HG02678 (cell line): ENCODE results near the gene MUC3A.
A peak's percentile ranks its signal among the peaks of the same experiment; 100 is the strongest.
"Not testable (repeated sequence)": the region's sequence is repeated elsewhere in the genome, so short reads cannot be mapped to it uniquely, and the experiment has no call there.

ENCODE experiments used
- ATAC-seq: cut with Tn5 transposase; IDR thresholded peaks from one replicate; pipeline ENCODE4 v1.9.1; 2021; ENCODE audit warnings: mild to moderate bottlenecking, moderate library complexity; ENCODE audit not compliant: unreplicated experiment

Gene MUC3A

DNA sequence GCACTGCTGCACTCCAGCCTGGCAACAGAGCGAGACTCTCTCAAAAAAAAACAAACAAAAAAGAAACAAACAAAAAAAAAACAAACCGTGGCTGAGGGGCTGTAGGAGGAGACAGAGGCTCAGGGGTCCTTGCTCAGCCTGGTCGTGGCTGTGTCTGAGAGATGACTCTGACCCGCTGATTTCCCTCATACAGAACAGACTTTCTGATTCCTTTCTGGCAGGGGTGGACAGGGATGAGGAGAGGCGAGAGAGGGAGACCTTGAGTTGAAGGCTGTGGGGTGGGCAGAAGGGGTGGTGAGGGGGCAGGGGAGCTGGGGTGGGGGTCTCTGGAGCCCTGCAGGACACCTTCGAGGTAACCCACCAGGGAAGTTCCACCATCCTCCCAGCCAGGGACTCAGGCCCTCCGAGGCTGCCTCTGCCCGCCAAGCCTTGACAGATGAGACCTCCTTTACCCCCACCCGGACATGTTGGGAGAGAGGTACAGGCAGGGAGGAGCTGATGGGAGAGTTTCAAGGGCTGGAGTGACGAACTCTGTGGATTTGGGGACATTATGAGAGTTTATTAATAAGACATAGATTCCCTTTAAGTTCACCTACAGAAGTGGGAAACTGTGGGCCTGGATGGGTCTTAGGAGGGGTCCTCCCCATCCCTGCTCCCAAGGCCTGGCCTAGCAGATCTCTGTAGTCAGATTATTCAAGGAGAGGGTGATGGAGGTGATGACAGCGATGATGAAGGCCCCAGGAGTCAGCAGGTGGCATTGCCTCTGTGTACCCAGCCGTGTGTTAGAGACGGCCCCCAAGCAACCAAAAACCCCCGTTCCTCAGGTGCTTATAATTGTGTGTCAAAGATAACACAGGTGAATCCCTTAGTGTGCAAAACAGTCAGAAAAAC lies 22.0 kb downstream of the MUC3A start:
- ATAC-seq, result no peak

- ATAC-seq, result no peak
Measured at GRCh38 chr7:100972002-100972347, 22.6 kb downstream of the MUC3A start.

DNA sequence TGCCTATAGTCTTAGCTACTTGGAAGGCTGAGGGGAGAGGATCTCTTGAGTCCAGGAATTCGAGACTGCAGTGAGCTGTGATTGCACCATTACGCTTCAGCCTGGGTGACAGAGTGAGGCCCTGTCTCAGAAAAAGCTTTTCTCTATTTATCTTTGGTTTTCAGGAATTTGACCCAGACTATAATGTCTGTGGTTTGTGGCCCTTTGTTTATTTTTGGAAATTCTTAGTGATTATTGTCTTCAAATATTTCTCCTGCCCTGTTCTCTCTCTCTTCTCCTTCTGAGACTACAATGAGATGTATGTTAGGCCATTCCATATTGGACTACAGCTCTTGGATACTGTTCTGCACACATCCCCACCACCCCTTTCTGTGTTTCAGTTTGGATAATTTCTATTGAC lies 24.7 kb downstream of the MUC3A start:
- no peak for ATAC-seq

DNA sequence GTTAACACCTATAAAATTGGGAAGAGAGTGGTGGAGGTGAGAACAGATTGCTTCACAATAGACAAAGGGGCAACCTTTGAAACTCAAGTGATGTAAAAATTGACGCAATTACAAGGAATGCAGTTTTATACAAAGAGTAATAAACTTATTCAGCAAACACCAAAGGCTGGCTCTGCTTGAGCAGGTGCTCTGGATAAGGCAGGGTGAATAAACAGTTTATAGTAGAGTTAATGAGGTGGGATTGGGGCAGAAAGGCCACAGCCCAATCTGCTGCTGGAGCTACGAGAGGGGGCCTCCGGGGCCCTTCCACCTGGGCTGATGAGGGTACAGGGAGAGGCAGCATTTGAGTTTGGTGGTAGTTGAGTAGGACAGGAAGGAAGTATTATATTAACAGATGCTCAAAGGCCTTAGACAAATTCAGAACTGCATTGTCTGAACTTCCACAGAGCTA lies 26.1 kb downstream of the MUC3A start:
- ATAC-seq, result no peak

GRCh38 chr7:100978300-100978699 lies 29.0 kb downstream of the MUC3A start:
- ATAC-seq, result no peak

- no peak for ATAC-seq
Measured at GRCh38 chr7:100983451-100984187, 34.3 kb downstream of the MUC3A start.

DNA sequence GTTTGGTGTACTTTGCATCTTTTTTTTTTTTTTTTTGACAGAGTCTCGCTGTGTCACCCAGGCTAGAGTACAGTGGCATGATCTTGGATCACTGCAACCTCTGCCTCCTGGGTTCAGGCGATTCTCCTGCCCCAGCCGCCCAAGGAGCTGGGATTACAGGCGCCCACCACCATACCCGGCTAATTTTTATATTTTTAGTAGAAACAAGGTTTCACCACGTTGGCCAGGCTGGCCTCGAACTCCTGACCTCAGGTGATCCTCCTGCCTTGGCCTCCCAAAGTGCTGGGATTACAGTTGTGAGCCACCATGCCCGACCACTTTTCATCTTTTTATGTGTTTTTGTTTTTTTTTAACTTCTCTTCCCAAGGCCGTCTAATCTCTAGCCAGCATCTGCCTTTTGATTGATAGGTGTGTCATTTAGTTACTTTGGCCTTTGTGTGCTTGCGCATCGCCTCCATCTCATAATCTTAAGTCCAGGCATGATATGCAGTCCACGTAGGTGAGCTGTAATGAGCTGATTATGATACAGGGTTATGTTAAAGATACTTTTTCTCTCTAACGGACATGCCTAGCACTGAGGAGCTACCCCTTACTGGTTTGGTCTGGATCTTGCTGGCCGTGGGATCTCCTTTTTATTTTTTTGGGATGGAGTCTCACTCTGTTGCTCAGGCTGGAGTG lies 35.0 kb downstream of the MUC3A start:
- not testable (repeated sequence) for ATAC-seq

DNA sequence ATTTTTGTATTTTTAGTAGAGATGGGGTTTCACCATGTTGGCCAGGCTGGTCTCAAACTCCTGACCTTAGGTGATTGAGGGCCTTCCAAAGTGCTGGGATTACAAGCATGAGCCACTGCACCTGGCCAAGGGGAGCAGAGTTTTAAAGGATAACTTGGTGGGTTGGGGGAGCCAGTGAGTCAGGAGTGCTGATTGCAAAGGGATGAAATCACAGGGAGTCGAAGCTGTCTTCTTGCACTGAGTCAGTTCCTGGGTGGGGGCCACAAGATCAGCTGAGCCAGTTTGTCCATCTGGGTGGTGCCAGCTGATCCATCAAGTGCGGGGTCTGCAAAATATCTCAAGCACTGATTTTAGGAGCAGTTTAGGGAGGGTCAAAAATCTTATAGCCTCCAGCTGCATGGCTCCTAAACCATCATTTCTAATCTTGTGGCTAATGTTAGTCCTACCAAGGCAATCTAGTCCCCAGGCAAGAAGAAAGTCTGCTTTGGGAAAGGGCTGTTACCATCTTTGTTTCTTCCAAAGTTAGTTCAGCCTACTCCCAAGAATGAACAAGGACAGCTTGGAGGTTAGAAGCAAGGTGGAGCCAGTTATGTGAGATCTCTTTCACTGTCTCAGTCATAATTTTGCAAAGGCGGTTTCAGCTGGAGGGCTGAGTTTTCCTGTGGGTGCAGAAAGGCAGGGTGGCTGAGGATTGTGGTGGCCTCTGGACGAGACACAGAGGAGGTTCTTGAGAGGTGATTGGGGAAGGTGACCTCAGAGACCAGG lies 35.9 kb downstream of the MUC3A start:
- not testable (repeated sequence) for ATAC-seq

DNA sequence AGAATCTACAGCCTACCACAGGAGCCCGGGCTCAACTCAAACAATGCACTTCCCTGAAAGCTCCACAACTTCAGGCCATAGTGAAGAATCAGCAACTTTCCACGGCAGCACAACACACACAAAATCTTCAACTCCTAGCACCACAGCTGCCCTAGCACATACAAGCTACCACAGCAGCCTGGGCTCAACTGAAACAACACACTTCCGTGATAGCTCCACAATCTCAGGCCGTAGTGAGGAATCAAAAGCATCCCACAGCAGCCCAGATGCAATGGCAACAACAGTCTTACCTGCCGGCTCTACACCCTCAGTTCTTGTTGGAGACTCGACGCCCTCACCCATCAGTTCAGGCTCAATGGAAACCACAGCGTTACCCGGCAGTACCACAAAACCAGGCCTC lies 42.3 kb downstream of the MUC3A start:
- no peak for ATAC-seq

DNA sequence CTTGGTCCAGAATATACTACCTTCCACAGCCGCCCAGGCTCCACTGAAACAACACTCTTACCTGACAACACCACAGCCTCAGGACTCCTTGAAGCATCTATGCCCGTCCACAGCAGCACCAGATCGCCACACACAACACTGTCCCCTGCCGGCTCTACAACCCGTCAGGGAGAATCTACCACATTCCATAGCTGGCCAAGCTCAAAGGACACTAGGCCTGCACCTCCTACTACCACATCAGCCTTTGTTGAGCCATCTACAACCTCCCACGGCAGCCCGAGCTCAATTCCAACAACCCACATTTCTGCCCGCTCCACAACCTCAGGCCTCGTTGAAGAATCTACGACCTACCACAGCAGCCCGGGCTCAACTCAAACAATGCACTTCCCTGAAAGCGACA lies 42.9 kb downstream of the MUC3A start:
- ATAC-seq, result not testable (repeated sequence)

DNA sequence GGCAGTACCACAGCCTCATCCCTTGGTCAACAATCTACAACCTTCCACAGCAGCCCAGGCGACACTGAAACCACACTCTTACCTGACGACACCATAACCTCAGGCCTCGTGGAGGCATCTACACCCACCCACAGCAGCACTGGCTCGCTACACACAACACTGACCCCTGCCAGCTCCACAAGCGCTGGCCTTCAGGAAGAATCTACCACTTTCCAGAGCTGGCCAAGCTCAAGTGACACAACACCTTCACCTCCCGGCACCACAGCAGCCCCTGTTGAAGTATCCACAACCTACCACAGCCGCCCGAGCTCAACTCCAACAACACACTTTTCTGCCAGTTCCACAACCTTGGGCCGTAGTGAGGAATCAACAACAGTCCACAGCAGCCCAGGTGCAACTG lies 45.3 kb downstream of the MUC3A start:
- ATAC-seq, result not testable (repeated sequence)

DNA sequence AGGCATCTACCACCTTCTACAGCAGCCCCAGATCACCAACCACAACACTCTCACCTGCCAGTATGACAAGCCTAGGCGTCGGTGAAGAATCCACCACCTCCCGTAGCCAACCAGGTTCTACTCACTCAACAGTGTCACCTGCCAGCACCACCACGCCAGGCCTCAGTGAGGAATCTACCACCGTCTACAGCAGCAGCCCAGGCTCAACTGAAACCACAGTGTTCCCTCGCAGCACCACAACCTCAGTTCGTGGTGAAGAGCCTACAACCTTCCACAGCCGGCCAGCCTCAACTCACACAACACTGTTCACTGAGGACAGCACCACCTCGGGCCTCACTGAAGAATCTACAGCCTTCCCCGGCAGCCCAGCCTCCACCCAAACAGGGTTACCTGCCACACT lies 49.2 kb downstream of the MUC3A start:
- ATAC-seq, result not testable (repeated sequence)

- ATAC-seq, result not testable (repeated sequence)
Measured at GRCh38 chr7:100999334-100999733, 50.0 kb downstream of the MUC3A start.

- not testable (repeated sequence) for ATAC-seq
Measured at GRCh38 chr7:101000025-101000424, 50.7 kb downstream of the MUC3A start.

DNA sequence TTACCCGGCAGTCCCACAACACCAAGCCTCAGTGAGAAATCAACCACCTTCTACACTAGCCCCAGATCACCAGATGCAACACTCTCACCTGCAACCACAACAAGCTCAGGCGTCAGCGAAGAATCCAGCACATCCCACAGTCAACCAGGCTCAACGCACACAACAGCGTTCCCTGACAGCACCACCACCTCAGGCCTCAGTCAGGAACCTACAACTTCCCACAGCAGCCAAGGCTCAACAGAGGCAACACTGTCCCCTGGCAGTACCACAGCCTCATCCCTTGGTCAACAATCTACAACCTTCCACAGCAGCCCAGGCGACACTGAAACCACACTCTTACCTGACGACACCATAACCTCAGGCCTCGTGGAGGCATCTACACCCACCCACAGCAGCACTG lies 53.0 kb downstream of the MUC3A start:
- not testable (repeated sequence) for ATAC-seq

DNA sequence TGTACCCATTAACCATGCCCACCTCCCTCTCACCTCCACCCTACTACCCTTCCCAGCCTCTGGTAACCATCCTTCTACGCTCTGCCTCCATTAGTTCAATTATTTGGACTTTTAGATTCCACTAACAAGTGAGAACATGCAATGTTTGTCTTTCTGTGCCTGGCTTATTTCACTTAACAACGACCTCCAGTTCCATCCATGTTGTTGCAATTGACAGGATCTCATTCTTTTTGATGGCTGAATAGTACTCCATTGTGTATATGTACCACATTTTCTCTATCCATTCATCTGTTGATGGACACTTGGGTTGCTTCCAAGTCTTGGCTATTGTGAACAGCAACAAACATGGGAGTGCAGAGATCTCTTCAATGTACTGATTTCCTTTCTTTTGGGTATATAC lies 58.0 kb downstream of the MUC3A start:
- not testable (repeated sequence) for ATAC-seq

DNA sequence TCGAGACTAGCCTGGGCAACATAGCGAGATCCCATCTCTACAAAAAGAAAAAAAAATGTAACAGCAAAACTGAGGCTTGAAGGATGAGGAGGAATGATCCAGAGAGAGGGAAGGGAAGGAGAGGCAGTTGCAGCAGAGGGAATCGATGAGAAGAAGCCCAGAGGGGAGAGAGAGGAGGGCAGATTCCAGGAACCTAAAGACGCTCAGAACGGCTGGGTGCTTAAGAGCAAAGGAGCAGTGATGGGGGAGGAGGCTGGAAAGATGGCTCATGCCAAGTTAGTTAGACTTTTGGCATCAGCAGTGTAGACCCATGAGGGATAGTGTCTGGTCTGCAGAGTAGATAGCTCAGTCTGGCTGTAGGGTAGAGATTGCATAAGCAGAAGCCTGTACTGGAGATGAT lies 60.3 kb downstream of the MUC3A start:
- no peak for ATAC-seq

DNA sequence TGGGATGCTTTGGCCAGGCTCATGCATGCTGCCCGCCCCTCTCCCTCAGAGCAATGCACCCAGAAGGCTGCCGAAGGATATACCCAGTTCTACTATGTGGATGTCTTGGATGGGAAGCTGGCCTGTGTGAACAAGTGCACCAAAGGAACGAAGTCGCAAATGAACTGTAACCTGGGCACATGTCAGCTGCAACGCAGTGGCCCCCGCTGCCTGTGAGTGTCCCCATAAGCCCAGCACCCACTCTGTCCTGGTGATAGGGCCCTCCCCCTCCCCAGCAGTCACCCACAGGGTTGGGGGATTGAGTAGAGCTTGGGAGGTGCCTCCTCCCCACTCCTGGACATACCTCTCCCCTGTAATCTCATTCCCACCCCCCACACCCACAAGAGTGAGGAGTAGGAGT lies 63.6 kb downstream of the MUC3A start:
- no peak for ATAC-seq

DNA sequence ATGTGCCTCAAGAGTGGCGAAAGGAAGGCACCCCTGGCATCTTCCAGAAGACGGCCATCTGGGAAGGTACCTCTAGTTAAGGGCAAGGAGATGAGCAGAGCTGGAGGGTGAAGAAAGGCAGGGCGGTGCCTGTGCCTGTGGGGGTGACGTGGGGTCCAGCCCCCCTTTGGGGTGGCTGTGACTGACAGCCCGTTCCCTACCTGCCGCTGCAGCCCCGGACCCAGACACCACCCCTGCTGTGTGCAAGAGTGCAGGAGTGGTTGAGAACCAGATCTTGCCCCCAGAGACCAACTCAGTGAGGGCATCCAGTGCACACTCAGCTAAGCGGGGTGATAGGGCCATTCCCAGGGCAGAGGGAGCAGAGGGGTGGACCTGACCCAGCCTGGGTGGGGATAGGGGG lies 66.3 kb downstream of the MUC3A start:
- no peak for ATAC-seq

DNA sequence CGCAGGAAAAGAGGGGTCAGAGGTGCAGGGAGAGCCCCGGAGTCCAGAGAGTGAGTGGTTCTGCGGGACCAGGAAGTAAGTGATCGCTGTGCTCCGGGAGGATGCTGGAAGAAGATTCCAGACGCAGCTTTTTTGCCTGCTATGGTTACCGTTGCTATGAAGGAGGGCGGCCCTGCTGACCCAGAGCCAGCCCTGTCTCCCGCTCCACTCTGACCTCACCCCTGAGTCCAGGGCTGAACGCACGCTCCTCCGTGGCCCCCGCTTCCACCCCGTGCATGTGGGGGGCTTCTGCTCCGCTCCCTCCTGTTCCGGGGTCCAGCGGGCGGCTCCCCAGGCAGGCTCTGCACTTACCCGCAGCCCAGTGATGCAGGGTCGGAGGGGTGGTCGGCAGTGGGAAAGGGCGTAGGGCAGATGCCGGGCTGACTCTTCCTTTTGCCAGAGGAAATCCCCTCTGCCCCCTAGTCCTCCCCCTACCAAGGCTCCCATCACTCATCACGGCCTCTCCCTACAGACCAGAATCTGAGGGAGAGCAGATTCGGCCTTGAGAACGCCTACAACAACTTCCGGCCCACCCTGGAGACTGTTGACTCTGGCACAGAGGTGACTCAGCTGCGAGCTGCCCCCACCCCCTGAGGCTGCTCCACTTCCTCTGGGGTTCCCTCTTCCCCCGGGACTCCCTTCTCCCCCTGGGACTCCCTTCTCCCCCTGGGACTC lies 67.9 kb downstream of the MUC3A start:
- peak; percentile 76 for ATAC-seq
